ENCODE results near the gene MTHFS. TPM values are rescaled to one million over a fixed set of nuclear protein-coding genes. Genes with fewer than 3 reads are reported as not detected.

Gene MTHFS
- total and polyA plus RNA-seq, 3 experiments from 2014 or later, result 30.2 to 63.4 (median 31.1) TPM

DNA sequence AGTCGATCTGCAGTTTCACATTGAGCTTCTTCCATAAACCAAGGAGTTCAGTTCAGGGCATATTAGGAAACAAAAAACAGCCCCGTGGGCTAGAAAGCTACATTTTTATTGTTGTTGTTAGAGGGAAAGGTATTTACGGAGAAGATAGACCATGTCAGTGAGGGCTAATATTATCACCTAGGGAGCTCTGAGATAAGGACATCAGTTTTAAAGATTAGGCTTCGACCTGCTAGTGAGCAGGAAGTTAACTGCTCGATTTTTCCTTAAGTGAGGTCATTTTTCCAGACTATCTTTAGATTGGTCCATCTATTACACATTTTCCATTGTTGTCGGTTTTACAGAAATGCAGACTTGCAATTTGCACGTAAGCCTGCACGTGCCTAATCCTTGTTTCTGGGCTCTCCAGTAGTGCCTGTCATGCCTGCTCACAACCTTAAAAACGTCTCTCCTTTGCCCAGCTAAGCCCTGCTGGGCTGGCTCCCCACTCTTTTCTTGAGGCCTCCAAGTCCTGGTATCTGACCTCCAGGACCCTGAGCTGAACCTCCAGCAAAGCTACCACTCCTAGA lies 72.6 kb downstream of the MTHFS start:
- H3K9me3 ChIP-seq (ENCODE audit: low read length), result peaks cover 5% of the 10 kb centered on the region
- Mint-ChIP-seq H3K4me1 (peaks cover 0 to 4% (median 0%) of the 10 kb centered on the region in 3 donors), H3K27ac (no peak overlapping the region), H3K9me3 (peaks cover 1 to 7% (median 4%) of the 10 kb centered on the region in 5 donors), H3K4me3 (no peak overlapping the region), H3K27me3 (peaks cover 0 to 3% of the 10 kb centered on the region in 2 donors), H3K36me3 (peaks cover 0 to 6% (median 4%) of the 10 kb centered on the region in 3 donors)
- ChIA-PET CTCF (interaction anchor here (1.4 kb wide), 1 partner anchor 29 kb away, joined by 4 read pairs; no protein-coding TSS in a partner anchor), POLR2A (no interaction called here)
- H3K36me3 ChIP-seq (ENCODE audit: insufficient read depth, low read length), result no peaks in the 10 kb centered on the region
- H3K27me3 ChIP-seq (ENCODE audit: insufficient read depth, low read length, poor library complexity, severe bottlenecking), result no peaks in the 10 kb centered on the region
- H3K4me1 ChIP-seq (ENCODE audit: insufficient read depth, low read length), result no peaks in the 10 kb centered on the region
- DNase-seq, result no peak
- H3K27ac ChIP-seq (ENCODE audit: low read depth, low read length), result no peak overlapping the region
- H3K4me3 ChIP-seq (ENCODE audit: low read length), result no peak overlapping the region

- Mint-ChIP-seq H3K27me3 (peaks cover 0 to 3% of the 10 kb centered on the region in 2 donors), H3K27ac (no peak overlapping the region), H3K36me3 (peaks cover 0 to 4% (median 1%) of the 10 kb centered on the region in 3 donors), H3K4me3 (no peak overlapping the region), H3K9me3 (peaks cover 0 to 7% (median 4%) of the 10 kb centered on the region in 5 donors), H3K4me1 (no peaks in the 10 kb centered on the region)
- no peaks in the 10 kb centered on the region for H3K4me1 ChIP-seq (ENCODE audit: insufficient read depth, low read length)
- H3K36me3 ChIP-seq (ENCODE audit: insufficient read depth, low read length), result no peaks in the 10 kb centered on the region
- no peak overlapping the region for H3K4me3 ChIP-seq (ENCODE audit: low read length)
- peaks cover 5% of the 10 kb centered on the region for H3K9me3 ChIP-seq (ENCODE audit: low read length)
- DNase-seq, result no peak
- POLR2A ChIA-PET, result no interaction called here
- no peaks in the 10 kb centered on the region for H3K27me3 ChIP-seq (ENCODE audit: insufficient read depth, low read length, poor library complexity, severe bottlenecking)
- H3K27ac ChIP-seq (ENCODE audit: low read depth, low read length), result no peak overlapping the region
- CTCF ChIA-PET, result no interaction called here
These were observed 76.0 kb downstream of the MTHFS start for GRCh38 chr15:79820820-79821219.

DNA sequence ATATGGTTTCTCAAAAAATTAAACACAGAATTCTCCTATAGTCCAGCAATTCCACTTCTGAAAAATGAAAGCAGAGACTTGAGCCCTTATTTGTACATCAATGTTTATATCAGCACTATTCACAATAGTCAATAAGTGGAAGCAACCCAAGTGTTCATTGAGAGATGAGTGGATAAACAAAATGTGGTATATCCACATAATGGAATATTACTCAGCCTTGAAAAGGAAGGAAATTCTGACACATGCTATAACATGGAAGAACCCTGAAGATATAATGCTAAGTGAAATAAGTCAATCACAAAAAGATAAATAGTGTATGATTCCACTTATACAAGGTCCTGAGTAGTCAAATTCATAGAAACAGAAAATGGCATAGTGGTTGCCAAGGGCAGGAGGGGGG lies 76.6 kb downstream of the MTHFS start:
- H3K9me3 ChIP-seq (ENCODE audit: low read length), result peaks cover 5% of the 10 kb centered on the region
- H3K27me3 ChIP-seq (ENCODE audit: insufficient read depth, low read length, poor library complexity, severe bottlenecking), result no peaks in the 10 kb centered on the region
- no peak overlapping the region for H3K27ac ChIP-seq (ENCODE audit: low read depth, low read length)
- Mint-ChIP-seq H3K27ac (no peak overlapping the region), H3K4me3 (no peak overlapping the region), H3K4me1 (no peaks in the 10 kb centered on the region), H3K9me3 (peaks cover 0 to 7% (median 4%) of the 10 kb centered on the region in 5 donors), H3K27me3 (peaks cover 0 to 3% of the 10 kb centered on the region in 2 donors), H3K36me3 (peaks cover 0 to 4% (median 0%) of the 10 kb centered on the region in 3 donors)
- DNase-seq, result no peak
- ChIA-PET POLR2A (no interaction called here), CTCF (no interaction called here)
- no peaks in the 10 kb centered on the region for H3K4me1 ChIP-seq (ENCODE audit: insufficient read depth, low read length)
- no peaks in the 10 kb centered on the region for H3K36me3 ChIP-seq (ENCODE audit: insufficient read depth, low read length)
- no peak overlapping the region for H3K4me3 ChIP-seq (ENCODE audit: low read length)

DNA sequence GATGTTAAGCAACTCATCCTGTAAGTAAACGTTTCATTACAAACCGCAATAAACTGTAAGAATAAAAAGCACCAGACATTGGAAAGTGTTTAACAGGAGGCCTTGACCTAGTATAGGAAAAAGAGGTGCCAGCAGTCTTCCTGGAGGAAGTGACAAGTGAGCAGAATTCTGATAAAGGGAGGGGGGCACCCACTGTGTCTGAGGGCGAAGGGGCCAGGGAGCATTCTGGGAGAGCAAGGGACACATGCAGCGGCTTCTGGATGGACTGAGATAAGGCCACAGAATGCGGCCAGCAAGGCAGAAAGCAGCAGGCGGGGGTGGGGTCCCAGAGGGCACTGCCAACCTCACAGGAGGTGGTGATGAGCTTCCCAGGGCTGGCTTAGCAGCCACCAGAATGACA lies 80.2 kb downstream of the MTHFS start:
- ChIA-PET POLR2A (no interaction called here), CTCF (no interaction called here)
- Mint-ChIP-seq H3K9me3 (peaks cover 0 to 7% (median 4%) of the 10 kb centered on the region in 5 donors), H3K4me3 (no peak overlapping the region), H3K27me3 (peaks cover 0 to 6% of the 10 kb centered on the region in 2 donors), H3K36me3 (peaks cover 0 to 4% (median 2%) of the 10 kb centered on the region in 3 donors), H3K4me1 (no peaks in the 10 kb centered on the region), H3K27ac (no peak overlapping the region)
- H3K4me1 ChIP-seq (ENCODE audit: insufficient read depth, low read length), result no peaks in the 10 kb centered on the region
- no peak overlapping the region for H3K4me3 ChIP-seq (ENCODE audit: low read length)
- H3K27me3 ChIP-seq (ENCODE audit: insufficient read depth, low read length, poor library complexity, severe bottlenecking), result no peaks in the 10 kb centered on the region
- no peak overlapping the region for H3K27ac ChIP-seq (ENCODE audit: low read depth, low read length)
- H3K9me3 ChIP-seq (ENCODE audit: low read length), result peaks cover 5% of the 10 kb centered on the region
- no peak for DNase-seq
- no peaks in the 10 kb centered on the region for H3K36me3 ChIP-seq (ENCODE audit: insufficient read depth, low read length)

- Mint-ChIP-seq H3K4me3 (no peak overlapping the region), H3K36me3 (peaks cover 0 to 2% (median 0%) of the 10 kb centered on the region in 3 donors), H3K27me3 (peaks cover 0 to 4% of the 10 kb centered on the region in 2 donors), H3K27ac (no peak overlapping the region), H3K4me1 (no peaks in the 10 kb centered on the region), H3K9me3 (peaks cover 0 to 7% (median 3%) of the 10 kb centered on the region in 5 donors)
- ChIA-PET CTCF (no interaction called here), POLR2A (no interaction called here)
- no peak overlapping the region for H3K4me3 ChIP-seq (ENCODE audit: low read length)
- H3K27me3 ChIP-seq (ENCODE audit: insufficient read depth, low read length, poor library complexity, severe bottlenecking), result no peaks in the 10 kb centered on the region
- peaks cover 5% of the 10 kb centered on the region for H3K9me3 ChIP-seq (ENCODE audit: low read length)
- H3K36me3 ChIP-seq (ENCODE audit: insufficient read depth, low read length), result no peaks in the 10 kb centered on the region
- DNase-seq, result no peak
- H3K27ac ChIP-seq (ENCODE audit: low read depth, low read length), result no peak overlapping the region
- no peaks in the 10 kb centered on the region for H3K4me1 ChIP-seq (ENCODE audit: insufficient read depth, low read length)
These were observed 81.3 kb downstream of the MTHFS start for GRCh38 chr15:79815468-79815867.

- ChIA-PET CTCF (no interaction called here), POLR2A (no interaction called here)
- no peaks in the 10 kb centered on the region for H3K27me3 ChIP-seq (ENCODE audit: insufficient read depth, low read length, poor library complexity, severe bottlenecking)
- Mint-ChIP-seq H3K4me3 (no peak overlapping the region), H3K9me3 (peaks cover 0 to 3% (median 0%) of the 10 kb centered on the region in 5 donors), H3K27ac (no peak overlapping the region), H3K27me3 (peaks cover 0 to 4% of the 10 kb centered on the region in 2 donors), H3K4me1 (no peaks in the 10 kb centered on the region), H3K36me3 (peaks cover 0 to 2% (median 0%) of the 10 kb centered on the region in 3 donors)
- H3K4me1 ChIP-seq (ENCODE audit: insufficient read depth, low read length), result no peaks in the 10 kb centered on the region
- no peak overlapping the region for H3K27ac ChIP-seq (ENCODE audit: low read depth, low read length)
- no peaks in the 10 kb centered on the region for H3K9me3 ChIP-seq (ENCODE audit: low read length)
- H3K36me3 ChIP-seq (ENCODE audit: insufficient read depth, low read length), result no peaks in the 10 kb centered on the region
- H3K4me3 ChIP-seq (ENCODE audit: low read length), result no peak overlapping the region
- DNase-seq, result no peak
These were observed 84.3 kb downstream of the MTHFS start for GRCh38 chr15:79812541-79812940.

GRCh38 chr15:79811406-79812405 lies 85.1 kb downstream of the MTHFS start:
- Mint-ChIP-seq H3K27me3 (peaks cover 3 to 4% of the 10 kb centered on the region in 2 donors), H3K36me3 (peaks cover 0 to 2% (median 0%) of the 10 kb centered on the region in 3 donors), H3K27ac (no peak overlapping the region), H3K4me3 (no peak overlapping the region), H3K4me1 (no peaks in the 10 kb centered on the region), H3K9me3 (peaks cover 0 to 4% (median 0%) of the 10 kb centered on the region in 5 donors)
- Histone ChIP-seq H3K4me3 (ENCODE audit: low read length) (no peak overlapping the region), H3K4me1 (ENCODE audit: insufficient read depth, low read length) (no peaks in the 10 kb centered on the region), H3K9me3 (ENCODE audit: low read length) (no peaks in the 10 kb centered on the region), H3K36me3 (ENCODE audit: insufficient read depth, low read length) (no peaks in the 10 kb centered on the region), H3K27me3 (ENCODE audit: insufficient read depth, low read length, poor library complexity, severe bottlenecking) (no peaks in the 10 kb centered on the region), H3K27ac (ENCODE audit: low read depth, low read length) (no peak overlapping the region)
- ChIA-PET CTCF (no interaction called here), POLR2A (no interaction called here)
- no peak for DNase-seq

DNA sequence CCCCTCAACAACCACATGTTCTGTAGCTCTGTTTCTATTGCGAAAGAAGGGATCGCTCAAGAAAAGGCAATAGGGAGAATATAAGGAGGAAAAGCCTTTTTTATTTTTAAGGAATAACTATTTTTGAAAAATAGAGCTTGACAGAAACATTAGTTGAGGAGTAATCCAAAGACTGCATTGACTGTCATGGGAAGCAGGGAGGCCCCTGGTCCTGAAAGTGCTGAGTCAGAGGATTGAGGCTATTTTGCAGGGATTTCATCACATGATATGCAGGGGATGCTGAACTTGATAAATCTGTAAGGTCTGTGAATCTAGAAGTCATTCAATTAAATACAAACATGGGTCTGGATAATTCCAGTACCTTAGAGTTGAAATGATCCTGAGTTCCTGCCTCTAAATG lies 92.0 kb downstream of the MTHFS start:
- no peak overlapping the region for H3K4me3 ChIP-seq (ENCODE audit: low read length)
- peaks cover 4 to 29% of the 10 kb centered on the region in 2 donors for H3K27me3 Mint-ChIP-seq
- no peak overlapping the region for H3K4me3 Mint-ChIP-seq
- ChIA-PET CTCF (interaction anchor here (1.1 kb wide), 1 partner anchor 49 kb away, joined by 3 read pairs; no protein-coding TSS in a partner anchor), POLR2A (no interaction called here)
- H3K4me1 ChIP-seq (ENCODE audit: insufficient read depth, low read length), result no peaks in the 10 kb centered on the region
- DNase-seq, result no peak
- no peaks in the 10 kb centered on the region for H3K4me1 Mint-ChIP-seq
- H3K9me3 Mint-ChIP-seq, result peaks cover 0 to 4% (median 0%) of the 10 kb centered on the region in 5 donors
- no peaks in the 10 kb centered on the region for H3K27me3 ChIP-seq (ENCODE audit: insufficient read depth, low read length, poor library complexity, severe bottlenecking)
- H3K27ac Mint-ChIP-seq, result no peak overlapping the region
- no peaks in the 10 kb centered on the region for H3K36me3 ChIP-seq (ENCODE audit: insufficient read depth, low read length)
- H3K27ac ChIP-seq (ENCODE audit: low read depth, low read length), result no peak overlapping the region
- H3K36me3 Mint-ChIP-seq, result no peaks in the 10 kb centered on the region
- no peaks in the 10 kb centered on the region for H3K9me3 ChIP-seq (ENCODE audit: low read length)

Measured in CD8-positive, alpha-beta memory T cell (primary cell).